Epithelial cell of alveolus of lung (primary cell): ENCODE measurements around the gene FXYD3. TPM values are rescaled to one million over a fixed set of nuclear protein-coding genes. Genes with fewer than 3 reads are reported as not detected.

ENCODE experiments used
- total RNA-seq: library from RNA; depleted of rRNA; stranded (reverse); fragments of >200 nt; gene quantifications from 2 replicates; pipeline ENCODE4 v1.2.1, GENCODE V29; 2015

Gene FXYD3
- 0.39 TPM in 1 of 2 replicates, not detected in the other for total RNA-seq

GRCh38 chr19:35115177-35115951, at the start of gene FXYD3:
Gene FXYD3, plus strand, starts transcription at chr19:35115823. Its CDS starts 3,554 bp downstream, at chr19:35119377.

GRCh38 chr19:35134601-35135242, 19.1 kb downstream of the FXYD3 start, which contains the start of gene LGI4:
Gene LGI4, minus strand, starts transcription at chr19:35135059. Its CDS starts 379 bp downstream, at chr19:35134680.

GRCh38 chr19:35138305-35138892, 22.8 kb downstream of the FXYD3 start, which contains the start of gene FXYD1:
Gene FXYD1, plus strand, starts transcription at chr19:35138824. Its CDS starts 1,256 bp downstream, at chr19:35140080.

GRCh38 chr19:35143231-35143715, 27.6 kb downstream of the FXYD3 start, which contains the start of gene FXYD7:
Gene FXYD7, plus strand, starts transcription at chr19:35143255. Its CDS starts 79 bp downstream, at chr19:35143334.

GRCh38 chr19:35154525-35155406, 39.1 kb downstream of the FXYD3 start, which contains the start of gene FXYD5:
Gene FXYD5, plus strand, starts transcription at chr19:35154735. Its CDS starts 816 bp downstream, at chr19:35155551.

Other genes with a start within 250 kb of the FXYD3 start
- 1.2 and 3.2 TPM in 2 replicates for gene ZNF30, start 188.9 kb upstream of the FXYD3 start, total RNA-seq
- 3.7 and 3.8 TPM in 2 replicates for gene ZNF792, start 151.6 kb upstream of the FXYD3 start, total RNA-seq
- gene GRAMD1A, start 115.5 kb upstream of the FXYD3 start, total RNA-seq = 41.0 and 44.0 TPM in 2 replicates
- 3.8 and 5.9 TPM in 2 replicates for gene SCN1B, start 85.4 kb upstream of the FXYD3 start, total RNA-seq
- gene HPN, start 74.1 kb upstream of the FXYD3 start, total RNA-seq = not detected in 2 replicates
- not detected in 2 replicates for gene LGI4, start 19.2 kb downstream of the FXYD3 start, total RNA-seq
- 20.4 TPM in 1 of 2 replicates, not detected in the other for gene FXYD1, start 23.0 kb downstream of the FXYD3 start, total RNA-seq
- not detected in 2 replicates for gene FXYD7, start 27.4 kb downstream of the FXYD3 start, total RNA-seq
- gene FXYD5, start 38.9 kb downstream of the FXYD3 start, total RNA-seq = 85.0 and 149 TPM in 2 replicates
- gene FAM187B, start 112.9 kb downstream of the FXYD3 start, total RNA-seq = not detected in 2 replicates
- gene LSR, start 133.2 kb downstream of the FXYD3 start, total RNA-seq = 1.4 and 7.4 TPM in 2 replicates
- gene USF2, start 153.1 kb downstream of the FXYD3 start, total RNA-seq = 67.2 and 117 TPM in 2 replicates
- 0.16 TPM in 1 of 2 replicates, not detected in the other for gene HAMP, start 166.7 kb downstream of the FXYD3 start, total RNA-seq
- gene MAG, start 176.3 kb downstream of the FXYD3 start, total RNA-seq = 0.26 TPM in 1 of 2 replicates, not detected in the other
- gene CD22, start 213.4 kb downstream of the FXYD3 start, total RNA-seq = 5.6 TPM in 1 of 2 replicates, not detected in the other
- gene FFAR1, start 232.1 kb downstream of the FXYD3 start, total RNA-seq = not detected in 2 replicates
- gene FFAR3, start 242.6 kb downstream of the FXYD3 start, total RNA-seq = not detected in 2 replicates